GM12801 (cell line): ENCODE measurements around the gene OCRL.

Experiments
- TF ChIP-seq, protein P1 (sequence below): IDR thresholded peaks from one replicate; pipeline ENCODE4 v1.5.1; 2011; ENCODE audit warnings: control low read depth; ENCODE audit not compliant: insufficient read length; ENCODE audit errors: extremely low read depth

OCRL gene

GRCh38 chrX:129540722-129541184 is 694 bp downstream of the OCRL start:
- TF ChIP-seq, protein P1, sequence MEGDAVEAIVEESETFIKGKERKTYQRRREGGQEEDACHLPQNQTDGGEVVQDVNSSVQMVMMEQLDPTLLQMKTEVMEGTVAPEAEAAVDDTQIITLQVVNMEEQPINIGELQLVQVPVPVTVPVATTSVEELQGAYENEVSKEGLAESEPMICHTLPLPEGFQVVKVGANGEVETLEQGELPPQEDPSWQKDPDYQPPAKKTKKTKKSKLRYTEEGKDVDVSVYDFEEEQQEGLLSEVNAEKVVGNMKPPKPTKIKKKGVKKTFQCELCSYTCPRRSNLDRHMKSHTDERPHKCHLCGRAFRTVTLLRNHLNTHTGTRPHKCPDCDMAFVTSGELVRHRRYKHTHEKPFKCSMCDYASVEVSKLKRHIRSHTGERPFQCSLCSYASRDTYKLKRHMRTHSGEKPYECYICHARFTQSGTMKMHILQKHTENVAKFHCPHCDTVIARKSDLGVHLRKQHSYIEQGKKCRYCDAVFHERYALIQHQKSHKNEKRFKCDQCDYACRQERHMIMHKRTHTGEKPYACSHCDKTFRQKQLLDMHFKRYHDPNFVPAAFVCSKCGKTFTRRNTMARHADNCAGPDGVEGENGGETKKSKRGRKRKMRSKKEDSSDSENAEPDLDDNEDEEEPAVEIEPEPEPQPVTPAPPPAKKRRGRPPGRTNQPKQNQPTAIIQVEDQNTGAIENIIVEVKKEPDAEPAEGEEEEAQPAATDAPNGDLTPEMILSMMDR: no peak

DNA sequence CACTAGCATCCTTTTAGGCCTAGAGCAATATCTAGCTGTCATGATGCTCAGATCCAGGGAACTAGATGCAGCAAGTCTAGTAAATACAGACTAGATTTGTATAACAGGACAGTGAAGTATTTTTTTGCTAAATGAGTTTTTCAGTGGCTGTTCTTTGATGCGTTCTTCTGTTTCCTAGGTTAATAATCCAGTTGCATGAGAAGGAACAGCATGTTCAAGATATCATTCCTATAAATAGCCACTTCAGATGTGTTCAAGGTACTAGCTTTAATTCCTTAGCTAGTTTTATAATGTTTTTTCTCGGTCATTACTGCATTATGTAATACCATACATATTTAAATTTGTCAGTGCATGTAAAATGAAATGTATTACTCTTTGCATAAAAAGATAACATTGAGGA is 4.7 kb downstream of the OCRL start:
- TF ChIP-seq, protein P1: no peak

GRCh38 chrX:129545408-129545807 is 5.3 kb downstream of the OCRL start:
- TF ChIP-seq, protein P1: no peak

DNA sequence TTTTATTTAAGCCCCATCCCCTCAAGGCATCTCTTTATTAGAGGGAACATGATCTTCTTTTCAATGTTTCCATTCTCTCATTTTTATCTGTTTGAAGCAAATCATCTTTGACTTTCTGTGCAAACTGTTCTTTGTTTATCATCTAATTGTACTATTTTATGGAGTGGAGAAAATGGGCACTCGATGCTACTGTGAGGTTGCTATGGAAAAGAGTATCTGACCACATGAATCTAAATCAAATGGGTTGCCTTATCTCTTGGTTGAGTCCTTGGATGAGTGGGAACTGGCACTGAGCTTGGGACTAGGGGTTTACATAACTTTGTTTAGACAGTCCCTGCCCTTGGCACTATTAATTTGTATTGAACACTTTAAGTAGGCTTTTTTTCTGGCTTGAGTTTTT is 9.1 kb downstream of the OCRL start:
- TF ChIP-seq, protein P1: no peak

GRCh38 chrX:129553619-129554288 is 13.7 kb downstream of the OCRL start:
- TF ChIP-seq, protein P1: no peak

DNA sequence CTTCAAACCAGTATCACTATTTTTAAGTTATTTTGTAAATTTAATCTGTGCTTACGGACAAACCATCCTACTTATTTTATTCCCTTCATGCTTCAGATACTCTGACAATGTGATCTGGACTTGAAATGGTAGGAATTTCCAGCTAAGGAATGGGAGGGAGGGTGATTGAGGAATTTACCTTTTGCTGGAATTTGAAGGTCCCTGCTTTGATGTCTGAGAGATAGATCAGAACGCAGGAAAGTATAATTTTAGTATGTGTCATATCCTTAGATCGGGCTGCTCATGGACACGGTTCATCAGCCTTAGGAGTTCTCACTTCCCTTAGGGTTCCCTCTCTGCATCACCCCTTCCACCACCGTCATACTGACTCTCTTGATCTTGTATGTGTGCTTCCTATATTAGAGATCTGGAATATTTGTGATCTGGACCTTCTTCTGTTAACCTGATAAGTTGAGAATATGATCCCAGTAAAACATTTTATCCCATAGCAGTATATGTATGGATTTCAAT is 16.8 kb downstream of the OCRL start:
- TF ChIP-seq, protein P1: no peak

- TF ChIP-seq, protein P1: no peak
Observed at GRCh38 chrX:129557844-129558480, 17.9 kb downstream of the OCRL start.
